Adrenal gland (tissue), 5 donors: ENCODE results near the gene ALG14.

Experiments
- POLR2A ChIP-seq, 2 donors: fragments of 450-650 bp; IDR thresholded peaks; one replicate each; pipeline ENCODE4 v1.6.1; 2017; ENCODE audit warnings: antibody characterized with exemption in 2 of 2, mild to moderate bottlenecking in 2 of 2, moderate library complexity in 1 of 2
- TF ChIP-seq, protein P1 (sequence below), 6 experiments: fragments of 450-650 bp in 4 of 6; fragments of 200-600 bp in 2 of 6; sonication (generic) in 1 of 6; IDR thresholded peaks; 1 replicate in 5 of 6; 2 replicates in 1 of 6; pipeline versions ENCODE4 v1.5.1 to v1.8.0; 2016 to 2021; ENCODE audit warnings: antibody characterized with exemption in 6 of 6, mild to moderate bottlenecking in 2 of 6, moderate library complexity in 1 of 6
- donor health status: DM: no; HTN: no; CAD: no.

DNA sequence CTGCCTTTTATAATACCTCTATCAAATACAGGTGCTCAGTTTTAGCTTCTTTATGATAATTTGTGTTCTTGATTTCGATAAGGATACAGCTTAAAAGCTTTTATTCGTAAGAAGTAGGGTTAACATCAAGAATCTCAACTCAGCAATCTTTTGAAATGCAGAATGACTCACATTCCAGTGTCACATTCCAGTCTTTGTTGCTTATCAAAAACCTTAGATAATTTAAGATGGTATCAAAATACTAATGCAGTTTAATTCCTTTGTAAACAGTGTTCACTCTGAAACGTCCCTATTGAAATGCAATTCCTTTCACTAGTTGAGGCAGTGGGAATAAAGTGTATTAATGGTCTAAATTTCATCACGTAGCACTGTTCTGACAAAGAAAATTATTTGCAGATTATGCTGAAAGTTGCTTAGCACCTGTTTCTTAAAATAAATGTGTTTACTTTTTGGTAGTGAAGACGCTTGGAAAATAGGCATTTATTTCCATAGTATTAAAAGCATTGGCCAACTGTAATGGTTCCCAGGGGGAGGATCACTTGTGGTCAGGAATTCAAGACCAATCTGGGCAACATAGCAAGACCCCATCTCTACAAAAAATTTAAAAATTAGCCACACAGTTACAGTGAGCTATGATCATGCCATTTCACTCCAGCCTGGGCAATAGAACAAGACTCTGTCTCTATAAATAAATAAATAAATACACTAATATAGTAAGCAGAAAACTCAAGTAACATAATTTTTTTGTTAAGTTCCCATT is 135.7 kb downstream of the ALG14 start:
- TF ChIP-seq, protein P1, sequence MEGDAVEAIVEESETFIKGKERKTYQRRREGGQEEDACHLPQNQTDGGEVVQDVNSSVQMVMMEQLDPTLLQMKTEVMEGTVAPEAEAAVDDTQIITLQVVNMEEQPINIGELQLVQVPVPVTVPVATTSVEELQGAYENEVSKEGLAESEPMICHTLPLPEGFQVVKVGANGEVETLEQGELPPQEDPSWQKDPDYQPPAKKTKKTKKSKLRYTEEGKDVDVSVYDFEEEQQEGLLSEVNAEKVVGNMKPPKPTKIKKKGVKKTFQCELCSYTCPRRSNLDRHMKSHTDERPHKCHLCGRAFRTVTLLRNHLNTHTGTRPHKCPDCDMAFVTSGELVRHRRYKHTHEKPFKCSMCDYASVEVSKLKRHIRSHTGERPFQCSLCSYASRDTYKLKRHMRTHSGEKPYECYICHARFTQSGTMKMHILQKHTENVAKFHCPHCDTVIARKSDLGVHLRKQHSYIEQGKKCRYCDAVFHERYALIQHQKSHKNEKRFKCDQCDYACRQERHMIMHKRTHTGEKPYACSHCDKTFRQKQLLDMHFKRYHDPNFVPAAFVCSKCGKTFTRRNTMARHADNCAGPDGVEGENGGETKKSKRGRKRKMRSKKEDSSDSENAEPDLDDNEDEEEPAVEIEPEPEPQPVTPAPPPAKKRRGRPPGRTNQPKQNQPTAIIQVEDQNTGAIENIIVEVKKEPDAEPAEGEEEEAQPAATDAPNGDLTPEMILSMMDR (IDR thresholded peaks at IDR 0.05): no peak
- no peak for TF ChIP-seq POLR2A (IDR thresholded peaks at IDR 0.05)
